ENCODE measurements around the gene MEIS1. TPM values are rescaled to one million over a fixed set of nuclear protein-coding genes. Genes with fewer than 3 reads are reported as not detected.
A peak's percentile ranks its signal among the peaks of the same experiment; 100 is the strongest.

The MEIS1 gene
- total RNA-seq, 1 donor from 2014 or later: 46.7 TPM

GRCh38 chr2:66443979-66444861 is 9.3 kb downstream of the MEIS1 start:
- intact Hi-C loops (cut with DNase I): loop anchor here (10.0 kb wide), 1 partner anchor 1621 kb away; the partner anchor contains the start of gene C1D
- Histone ChIP-seq H3K36me3 (no peaks in the 10 kb centered on the region), H3K27ac (peak overlapping the region; percentile 99), H3K27me3 (no peaks in the 10 kb centered on the region), H3K4me1 (peaks cover 3 to 4% of the 10 kb centered on the region in 2 donors), H3K9me3 (no peaks in the 10 kb centered on the region), H3K4me3 (peak overlapping the region; percentile 57 to 81)
- DNase-seq (ENCODE audit: low spot score in 2 of 2): no peak
- TF ChIP-seq, protein P1, sequence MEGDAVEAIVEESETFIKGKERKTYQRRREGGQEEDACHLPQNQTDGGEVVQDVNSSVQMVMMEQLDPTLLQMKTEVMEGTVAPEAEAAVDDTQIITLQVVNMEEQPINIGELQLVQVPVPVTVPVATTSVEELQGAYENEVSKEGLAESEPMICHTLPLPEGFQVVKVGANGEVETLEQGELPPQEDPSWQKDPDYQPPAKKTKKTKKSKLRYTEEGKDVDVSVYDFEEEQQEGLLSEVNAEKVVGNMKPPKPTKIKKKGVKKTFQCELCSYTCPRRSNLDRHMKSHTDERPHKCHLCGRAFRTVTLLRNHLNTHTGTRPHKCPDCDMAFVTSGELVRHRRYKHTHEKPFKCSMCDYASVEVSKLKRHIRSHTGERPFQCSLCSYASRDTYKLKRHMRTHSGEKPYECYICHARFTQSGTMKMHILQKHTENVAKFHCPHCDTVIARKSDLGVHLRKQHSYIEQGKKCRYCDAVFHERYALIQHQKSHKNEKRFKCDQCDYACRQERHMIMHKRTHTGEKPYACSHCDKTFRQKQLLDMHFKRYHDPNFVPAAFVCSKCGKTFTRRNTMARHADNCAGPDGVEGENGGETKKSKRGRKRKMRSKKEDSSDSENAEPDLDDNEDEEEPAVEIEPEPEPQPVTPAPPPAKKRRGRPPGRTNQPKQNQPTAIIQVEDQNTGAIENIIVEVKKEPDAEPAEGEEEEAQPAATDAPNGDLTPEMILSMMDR (IDR thresholded peaks at IDR 0.05): no peak

DNA sequence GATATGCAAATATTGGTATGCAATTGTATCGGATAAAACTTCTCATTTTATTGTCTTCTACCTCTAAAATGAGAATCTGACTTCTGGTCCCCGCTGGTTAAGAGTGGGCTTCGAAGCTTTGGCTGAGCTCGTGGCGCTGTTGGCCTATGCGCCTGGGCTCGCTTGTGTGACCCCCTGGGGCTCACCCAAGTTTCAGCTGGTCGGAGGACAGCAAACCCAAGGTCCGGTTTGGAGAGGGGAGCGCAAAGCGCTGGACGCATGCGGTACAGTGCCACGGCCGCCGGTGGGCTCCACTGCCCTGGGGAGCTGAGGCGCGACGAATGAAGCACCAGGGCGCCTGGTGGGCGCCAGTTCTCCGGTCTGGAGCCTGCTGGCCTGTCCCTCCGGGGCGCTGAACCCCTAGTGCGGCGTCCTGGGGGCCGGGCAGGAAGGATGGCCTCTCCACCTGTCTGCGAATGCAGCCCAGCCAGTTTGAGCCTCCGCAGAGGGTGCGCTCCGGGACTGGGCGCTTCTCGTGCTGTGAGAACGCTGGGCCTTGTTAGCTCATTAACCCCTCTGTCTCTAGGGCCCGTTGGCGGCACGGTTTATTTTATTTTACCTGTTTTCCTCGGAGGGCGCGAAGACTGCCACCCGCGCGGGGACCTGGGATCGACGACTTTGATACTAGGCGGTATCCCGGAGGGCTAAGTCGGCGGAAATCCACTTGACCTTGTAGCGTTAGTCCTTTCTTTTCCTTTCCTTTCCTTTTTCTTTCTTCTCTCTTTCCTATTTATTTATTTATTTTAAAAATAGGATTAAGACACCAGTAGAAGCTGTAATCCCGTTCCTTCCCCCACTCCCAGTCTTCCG is 10.4 kb downstream of the MEIS1 start:
- TF ChIP-seq, protein P1 (IDR thresholded peaks at IDR 0.05): peak; percentile 29 to 43 (median 42)
- no peaks in the 10 kb centered on the region for H3K27me3 ChIP-seq
- H3K27ac ChIP-seq: peak overlapping the region; percentile 99
- H3K36me3 ChIP-seq: no peaks in the 10 kb centered on the region
- no peak for DNase-seq (ENCODE audit: low spot score in 2 of 2)
- peaks cover 3 to 4% of the 10 kb centered on the region in 2 donors for H3K4me1 ChIP-seq
- H3K4me3 ChIP-seq: peak overlapping the region; percentile 57 to 81
- intact Hi-C loops (cut with DNase I): loop anchor here (5.0 to 10.0 kb wide), 3 partner anchors 52 to 1620 kb away; partner anchors contain the start of gene C1D
- no peaks in the 10 kb centered on the region for H3K9me3 ChIP-seq

- H3K4me3 ChIP-seq: peak overlapping the region; percentile 57 to 81
- no peaks in the 10 kb centered on the region for H3K27me3 ChIP-seq
- no peaks in the 10 kb centered on the region for H3K36me3 ChIP-seq
- TF ChIP-seq, protein P1 (IDR thresholded peaks at IDR 0.05): peak in 2 of 3 experiments; percentile 39 to 48
- no peaks in the 10 kb centered on the region for H3K9me3 ChIP-seq
- peaks cover 3 to 4% of the 10 kb centered on the region in 2 donors for H3K4me1 ChIP-seq
- intact Hi-C loops (cut with DNase I): loop anchor here (5.0 to 10.0 kb wide), 3 partner anchors 51 to 1619 kb away; partner anchors contain the start of gene C1D
- DNase-seq (ENCODE audit: low spot score in 2 of 2): peak in 1 of 2 donors; percentile 89
- peak overlapping the region; percentile 99 for H3K27ac ChIP-seq
These were observed 11.3 kb downstream of the MEIS1 start for GRCh38 chr2:66445925-66446871.

- Histone ChIP-seq H3K36me3 (no peaks in the 10 kb centered on the region), H3K9me3 (no peaks in the 10 kb centered on the region), H3K27me3 (no peaks in the 10 kb centered on the region), H3K4me1 (peaks cover 3 to 4% of the 10 kb centered on the region in 2 donors), H3K27ac (peak overlapping the region; percentile 99), H3K4me3 (peak overlapping the region; percentile 57 to 81)
- DNase-seq (ENCODE audit: low spot score in 2 of 2): no peak
- intact Hi-C loops (cut with DNase I): loop anchor here (5.0 to 10.0 kb wide), 3 partner anchors 50 to 1618 kb away; partner anchors contain the start of gene C1D
- TF ChIP-seq, protein P1 (IDR thresholded peaks at IDR 0.05): no peak
These were observed 12.0 kb downstream of the MEIS1 start for GRCh38 chr2:66446941-66447340.
